ENCODE measurements around the gene PCED1B. TPM values are rescaled to one million over a fixed set of nuclear protein-coding genes. Genes with fewer than 3 reads are reported as not detected.

PCED1B gene
- total and polyA plus RNA-seq, 2 experiments from 2014 or later = 5.1 to 6.6 TPM

GRCh38 chr12:47111392-47111778, 32.0 kb downstream of the PCED1B start:
- peaks cover 4% of the 10 kb centered on the region for H3K27me3 Mint-ChIP-seq (ENCODE audit: insufficient read depth, low read depth, poor library complexity)
- no peaks in the 10 kb centered on the region for H3K36me3 Mint-ChIP-seq (ENCODE audit: low read depth)
- H3K27ac Mint-ChIP-seq = no peak overlapping the region
- ATAC-seq (no peak), DNase-seq (ENCODE audit: low spot score) (no peak)
- H3K27ac ChIP-seq (ENCODE audit: low read depth) = no peak overlapping the region
- H3K27me3 ChIP-seq (ENCODE audit: insufficient read depth) = no peaks in the 10 kb centered on the region
- H3K4me1 ChIP-seq (ENCODE audit: insufficient read depth) = no peaks in the 10 kb centered on the region
- no peaks in the 10 kb centered on the region for H3F3A ChIP-seq (replicated peaks; ENCODE audit: low read depth)
- no peaks in the 10 kb centered on the region for H3K9me3 Mint-ChIP-seq
- H3K79me2 ChIP-seq (replicated peaks; ENCODE audit: insufficient read depth) = no peaks in the 10 kb centered on the region
- H3K4me3 ChIP-seq = no peak overlapping the region
- H3K9me2 ChIP-seq (ENCODE audit: insufficient read depth) = no peaks in the 10 kb centered on the region
- TF ChIP-seq CTCF (conservative IDR thresholded peaks at IDR 0.05; ENCODE audit: low read depth in 2 of 2) (no peak), NANOG (IDR thresholded peaks at IDR 0.05; ENCODE audit: borderline replicate concordance) (no peak), EZH2 (IDR thresholded peaks at IDR 0.05; ENCODE audit: low read depth, unreplicated experiment) (no peak), ZNF114 (CRISPR knock-in tag; IDR thresholded peaks at IDR 0.05) (no peak), ZNF462 (CRISPR knock-in tag; IDR thresholded peaks at IDR 0.05) (no peak), REST (IDR thresholded peaks at IDR 0.05; ENCODE audit: unreplicated experiment) (no peak), POLR2AphosphoS5 (IDR thresholded peaks at IDR 0.05; ENCODE audit: low read depth) (no peak), ZNF331 (CRISPR knock-in tag; IDR thresholded peaks at IDR 0.05; ENCODE audit: low read depth) (no peak), EZH2phosphoT487 (IDR thresholded peaks at IDR 0.05; ENCODE audit: unreplicated experiment) (no peak), ETS1 (IDR thresholded peaks at IDR 0.05) (no peak), STAT1 (IDR thresholded peaks at IDR 0.05; ENCODE audit: unreplicated experiment) (no peak), JUNB (IDR thresholded peaks at IDR 0.05; ENCODE audit: unreplicated experiment) (no peak), CREB1 (CRISPR knock-in tag; IDR thresholded peaks at IDR 0.05; ENCODE audit: low read depth) (no peak)
- no peaks in the 10 kb centered on the region for H4K20me1 ChIP-seq (replicated peaks; ENCODE audit: insufficient read depth)
- no peak overlapping the region for H2AFZ ChIP-seq
- H3K4me3 Mint-ChIP-seq = no peak overlapping the region
- H3K4me2 ChIP-seq = no peak overlapping the region
- no peaks in the 10 kb centered on the region for H3K4me1 Mint-ChIP-seq
- H3K36me3 ChIP-seq (ENCODE audit: insufficient read depth) = no peaks in the 10 kb centered on the region

All from GM23338 (cell line).